HepG2 (cell line): ENCODE data around the gene MGST2. TPM values are rescaled to one million over a fixed set of nuclear protein-coding genes. Genes with fewer than 3 reads are reported as not detected.

Experiments used
- ATAC-seq: fragments of 200-7000 bp; cut with Tn5 transposase; 3 replicates; pipeline ENCODE4 v1.9.1; 2020; ENCODE audit warnings: mild to moderate bottlenecking, moderate library complexity
- BruUV-seq: library from RNA; stranded (reverse); fragments of 400-500 nt; replicated peaks from 2 replicates; lab custom pipeline; 2021; lab: Mats Ljungman, UMichigan
- CTCF ChIA-PET: fragments of 300-600 bp; formaldehyde crosslinking; extraction: SDS; loops from one replicate; lab custom pipeline; 2021; ENCODE audit warnings: low total read pairs, inconsistent platforms, low intra/inter-chr PET ratio; lab: Yijun Ruan, JAX
- POLR2A ChIA-PET: fragments of 350-600 bp; sonication (Branson Sonifier 250); formaldehyde crosslinking; loops from one replicate; lab custom pipeline; 2020; ENCODE audit warnings: antibody characterized with exemption, inconsistent platforms; lab: Yijun Ruan, JAX
- DNase-seq: peaks from one replicate; pipeline ENCODE4 v3.0.0-alpha.2; 2015; ENCODE audit warnings: low spot score
- FAIRE-seq: peaks from 3 replicates; lab custom pipeline; 2011; peaks lifted over from hg19 to GRCh38; lab: Jason Lieb, UNC
- H2AFZ ChIP-seq: one replicate; pipeline ENCODE4 v1.6.1; 2011; ENCODE audit warnings: low read length, inconsistent platforms
- H3K27ac ChIP-seq: fragments of 300-600 bp; 3 replicates; pipeline ENCODE4 v1.8.0; 2011; ENCODE audit warnings: mixed run types, mild to moderate bottlenecking, mixed read lengths, low read length, inconsistent platforms; ENCODE audit not compliant: insufficient read depth; ENCODE audit errors: extremely low read length
- H3K27me3 ChIP-seq, 2 experiments: fragments of 200-600 bp in 1 of 2; 2 replicates in 1 of 2; 3 replicates in 1 of 2; pipeline versions ENCODE4 v1.6.0 to v1.8.0; 2011; ENCODE audit warnings: low read length in 2 of 2, mild to moderate bottlenecking in 2 of 2, moderate library complexity in 2 of 2, inconsistent platforms in 1 of 2; ENCODE audit not compliant: insufficient read depth in 2 of 2, control insufficient read depth in 1 of 2
- H3K36me3 ChIP-seq, 2 experiments: fragments of 200-600 bp in 1 of 2; replicated peaks in 1 of 2; 2 replicates in 1 of 2; 3 replicates in 1 of 2; pipeline versions ENCODE4 v1.5.1 to v1.8.0; 2011; ENCODE audit warnings: low read length in 2 of 2, inconsistent platforms in 1 of 2; ENCODE audit not compliant: insufficient read depth in 2 of 2, control insufficient read depth in 1 of 2
- H3K4me1 ChIP-seq: 2 replicates; pipeline ENCODE4 v1.5.1; 2012; ENCODE audit warnings: low read length, inconsistent platforms; ENCODE audit not compliant: insufficient read depth
- H3K4me2 ChIP-seq: 2 replicates; pipeline ENCODE4 v1.6.0; 2011; ENCODE audit warnings: low read depth, low read length, inconsistent platforms
- H3K4me3 ChIP-seq, 3 experiments: fragments of 200-600 bp in 1 of 3; sonication (generic), shearing (Covaris generic) in 1 of 3; replicated peaks in 1 of 3; 2 replicates each; pipeline ENCODE4 v1.5.1; 2011 to 2016; ENCODE audit warnings: low read length in 3 of 3, inconsistent platforms in 2 of 3, low read depth in 2 of 3, mild to moderate bottlenecking in 2 of 3, control low read depth in 1 of 3, mixed read lengths in 1 of 3; ENCODE audit not compliant: insufficient read depth in 1 of 3
- H3K79me2 ChIP-seq: one replicate; pipeline ENCODE4 v1.6.1; 2011; ENCODE audit warnings: low read length, inconsistent platforms; ENCODE audit not compliant: insufficient read depth
- H3K9ac ChIP-seq: 2 replicates; pipeline ENCODE4 v1.6.0; 2011; ENCODE audit warnings: mild to moderate bottlenecking, low read depth, low read length, inconsistent platforms; ENCODE audit not compliant: insufficient read depth
- H3K9me3 ChIP-seq: 2 replicates; pipeline ENCODE4 v1.5.1; 2012; ENCODE audit warnings: mild to moderate bottlenecking, low read length
- H4K20me1 ChIP-seq: 2 replicates; pipeline ENCODE4 v1.6.0; 2011; ENCODE audit warnings: inconsistent platforms, mild to moderate bottlenecking, low read length, moderate library complexity; ENCODE audit not compliant: insufficient read depth
- AGO2 ChIP-seq: fragments of 200-400 bp; formaldehyde crosslinking; optimal IDR thresholded peaks from 2 replicates; pipeline ENCODE3; 2017; ENCODE audit warnings: mild to moderate bottlenecking, low read depth, low read length, moderate library complexity
- DMAP1 ChIP-seq: IDR thresholded peaks from 2 replicates; pipeline ENCODE4 v1.6.1; 2016
- HOMEZ ChIP-seq: IDR thresholded peaks from 2 replicates; pipeline ENCODE4 v1.6.1; 2016; ENCODE audit warnings: low read depth
- HOXA5 ChIP-seq: sonication (generic); formaldehyde crosslinking; IDR thresholded peaks from 2 replicates; pipeline ENCODE4 v1.4.0; 2020; ENCODE audit warnings: missing genetic modification reagents
- NFKB2 ChIP-seq: sonication (generic); formaldehyde crosslinking; IDR thresholded peaks from 2 replicates; pipeline ENCODE4 v1.4.0; 2020; ENCODE audit warnings: missing genetic modification reagents, borderline replicate concordance
- PAX8 ChIP-seq: sonication (generic); formaldehyde crosslinking; IDR thresholded peaks from 2 replicates; pipeline ENCODE4 v1.8.0; 2022; ENCODE audit warnings: mild to moderate bottlenecking, missing genetic modification reagents, borderline replicate concordance
- POLR2G ChIP-seq: fragments of 200-400 bp; formaldehyde crosslinking; IDR thresholded peaks from 2 replicates; pipeline ENCODE4 v1.6.1; 2018; ENCODE audit warnings: mild to moderate bottlenecking, low read depth, low read length, moderate library complexity
- RORA ChIP-seq: sonication (generic); formaldehyde crosslinking; IDR thresholded peaks from 2 replicates; pipeline ENCODE4 v1.5.0; 2020; ENCODE audit warnings: mild to moderate bottlenecking, missing genetic modification reagents, moderate library complexity
- STAG1 ChIP-seq: sonication (generic); formaldehyde crosslinking; IDR thresholded peaks from 2 replicates; pipeline ENCODE4 v1.4.0; 2020; ENCODE audit warnings: missing genetic modification reagents
- TIGD3 ChIP-seq: sonication (generic); formaldehyde crosslinking; IDR thresholded peaks from 2 replicates; pipeline ENCODE4 v1.5.1; 2020; ENCODE audit warnings: mild to moderate bottlenecking, missing genetic modification reagents, borderline replicate concordance
- ZFYVE20 ChIP-seq: sonication (generic); formaldehyde crosslinking; IDR thresholded peaks from 2 replicates; pipeline ENCODE4 v1.8.0; 2023; ENCODE audit warnings: low read depth, mild to moderate bottlenecking, moderate library complexity, missing genetic modification reagents, borderline replicate concordance
- ZNF709 ChIP-seq: sonication (generic); formaldehyde crosslinking; IDR thresholded peaks from 2 replicates; pipeline ENCODE4 v1.5.0; 2020; ENCODE audit warnings: mild to moderate bottlenecking, missing genetic modification reagents
- WGBS: methylation state at CpG from one replicate; pipeline ENCODE4 v1.1.6; 2017; ENCODE audit warnings: low lambda C conversion rate; 5-methylcytosine and 5-hydroxymethylcytosine counted together
- in situ Hi-C: cut with HindIII; loops from 2 replicates; pipeline ENCODE4 v1.10.0; 2017; ENCODE audit warnings: low pct_unique_long_range_greater_than_20kb; ENCODE audit not compliant: extremely low pct_ligation_motif_present
- intact Hi-C: fragments of 100-400 bp; cut with micrococcal nuclease; formaldehyde crosslinking; loops from one replicate; pipeline ENCODE4 v1.10.0; 2022; ENCODE audit not compliant: unreplicated experiment
- polyA plus RNA-seq, 8 experiments: library from polyadenylated mRNA; depleted of rRNA in 3 of 8; stranded (reverse) in 7 of 8; unstranded in 1 of 8; fragments of >200 nt; fragmentation: Illumina TruSeq in 4 of 8; extraction: Trizol in 4 of 8; gene quantifications; 2 replicates each; pipeline versions ENCODE4 v1.2.1 to v1.2.3, GENCODE V29; 2011 to 2016; ENCODE audit warnings: low read depth in 4 of 8, missing spikeins in 1 of 8, mixed read lengths in 1 of 8; ENCODE audit not compliant: insufficient read depth in 1 of 8
- total RNA-seq, 5 experiments: library from RNA; depleted of rRNA; stranded (reverse); fragments of >200 nt; fragmentation: Illumina TruSeq; extraction: Trizol; gene quantifications; 2 replicates each; pipeline ENCODE4 v1.2.3, GENCODE V29; 2016; ENCODE audit warnings: low read depth in 1 of 5

MGST2 gene
- total and polyA plus RNA-seq, 2 of the 13 experiments (the other 11 are each of a cell fraction or from before 2014, with no cell fraction given), result 205 to 416 TPM

- TF ChIP-seq TIGD3, result no peak
- TF ChIP-seq RORA (CRISPR knock-in tag), result no peak
- no peak for TF ChIP-seq HOMEZ (CRISPR knock-in tag)
- no peak for TF ChIP-seq ZNF709 (CRISPR knock-in tag)
- peak; percentile 44; the same call in 1 of the 2 replicates for TF ChIP-seq STAG1
- no peak for TF ChIP-seq NFKB2 (CRISPR knock-in tag)
- TF ChIP-seq POLR2G, result peak; percentile 27; the same call in 1 of the 2 replicates
- no peak for TF ChIP-seq DMAP1 (CRISPR knock-in tag)
- TF ChIP-seq, all 625 proteins: peak for 8
These were observed 39.4 kb downstream of the MGST2 start (continued) for GRCh38 chr4:139704915-139705485.

- no peak for FAIRE-seq
- Histone ChIP-seq H3K4me2 (no peak overlapping the region), H3K9ac (no peak overlapping the region), H2AFZ (no peak overlapping the region), H3K27me3 (no peaks in the 10 kb centered on the region), H3K36me3 (peaks cover 18 to 56% of the 10 kb centered on the region in 2 experiments), H3K9me3 (no peaks in the 10 kb centered on the region), H3K4me3 (no peak overlapping the region), H3K4me1 (no peaks in the 10 kb centered on the region), H3K27ac (no peak overlapping the region), H3K79me2 (no peaks in the 10 kb centered on the region), H4K20me1 (no peaks in the 10 kb centered on the region; the same call in 1 of the 2 replicates)
- no peak for DNase-seq
- no TSS peak for BruUV-seq
- POLR2A ChIA-PET, result no interaction called here
- WGBS, result 90% methylated on average over 1 of the region's 1 CpG
- intact Hi-C loops, result no loop called here
- CTCF ChIA-PET, result no interaction called here
- no peak for ATAC-seq
- in situ Hi-C loops, result no loop called here
- TF ChIP-seq ZFYVE20, result no peak
- no peak for TF ChIP-seq HOXA5
- TF ChIP-seq AGO2, result peak; percentile 26
- no peak for TF ChIP-seq PAX8 (CRISPR knock-in tag)
These were observed 44.0 kb downstream of the MGST2 start for GRCh38 chr4:139709660-139710059.
